Left ventricle myocardium inferior (tissue), 1 donor: ENCODE results near the gene VCAN. TPM values are rescaled to one million over a fixed set of nuclear protein-coding genes. Genes with fewer than 3 reads are reported as not detected.

Experiments used
- DNase-seq: peaks from one replicate; pipeline ENCODE4 v3.0.0-alpha.2; 2020
- H3K27ac ChIP-seq: fragments of 200-600 bp; replicated peaks from 2 replicates; pipeline ENCODE4 v1.8.0; 2021
- H3K27me3 ChIP-seq: fragments of 200-600 bp; 2 replicates; pipeline ENCODE4 v1.8.0; 2021; ENCODE audit warnings: low read depth
- H3K36me3 ChIP-seq: fragments of 200-600 bp; 2 replicates; pipeline ENCODE4 v1.8.0; 2021
- H3K4me1 ChIP-seq: fragments of 200-600 bp; 2 replicates; pipeline ENCODE4 v1.8.0; 2021
- H3K4me3 ChIP-seq: fragments of 200-600 bp; 2 replicates; pipeline ENCODE4 v1.8.0; 2021; ENCODE audit warnings: mild to moderate bottlenecking, moderate library complexity
- H3K9me3 ChIP-seq: fragments of 200-600 bp; replicated peaks from 2 replicates; pipeline ENCODE4 v1.8.0; 2021
- intact Hi-C: fragments of 100-400 bp; cut with micrococcal nuclease; formaldehyde crosslinking; loops from one replicate; pipeline ENCODE4 v1.11.0; 2022
- long read RNA-seq: library from polyadenylated mRNA; unstranded; transcript quantifications from one replicate; pipeline ENCODE4 v2.0.0, GENCODE V29; 2021
- total RNA-seq: library from RNA; stranded (reverse); fragmentation: NEBNext Ultra II Directional; extraction: Animal tissue kit (Norgen Biotek cat#: 25700); gene quantifications from one replicate; pipeline ENCODE4 v1.2.1, GENCODE V29; 2021
- TF ChIP-seq, protein P1 (sequence below): fragments of 200-600 bp; IDR thresholded peaks from 2 replicates; pipeline ENCODE4 v1.8.0; 2021; ENCODE audit warnings: antibody characterized with exemption, mild to moderate bottlenecking, borderline replicate concordance
- donor health status: DM: no; HTN: yes; CAD: no; lungs with severe emphysema.

VCAN gene
- 25.2 TPM for total RNA-seq
- long read RNA-seq, partial matches to known transcripts, result 1 of 2 reads
- long read RNA-seq, other reads (novel, unspliced or antisense), result 1 of 2 reads

DNA sequence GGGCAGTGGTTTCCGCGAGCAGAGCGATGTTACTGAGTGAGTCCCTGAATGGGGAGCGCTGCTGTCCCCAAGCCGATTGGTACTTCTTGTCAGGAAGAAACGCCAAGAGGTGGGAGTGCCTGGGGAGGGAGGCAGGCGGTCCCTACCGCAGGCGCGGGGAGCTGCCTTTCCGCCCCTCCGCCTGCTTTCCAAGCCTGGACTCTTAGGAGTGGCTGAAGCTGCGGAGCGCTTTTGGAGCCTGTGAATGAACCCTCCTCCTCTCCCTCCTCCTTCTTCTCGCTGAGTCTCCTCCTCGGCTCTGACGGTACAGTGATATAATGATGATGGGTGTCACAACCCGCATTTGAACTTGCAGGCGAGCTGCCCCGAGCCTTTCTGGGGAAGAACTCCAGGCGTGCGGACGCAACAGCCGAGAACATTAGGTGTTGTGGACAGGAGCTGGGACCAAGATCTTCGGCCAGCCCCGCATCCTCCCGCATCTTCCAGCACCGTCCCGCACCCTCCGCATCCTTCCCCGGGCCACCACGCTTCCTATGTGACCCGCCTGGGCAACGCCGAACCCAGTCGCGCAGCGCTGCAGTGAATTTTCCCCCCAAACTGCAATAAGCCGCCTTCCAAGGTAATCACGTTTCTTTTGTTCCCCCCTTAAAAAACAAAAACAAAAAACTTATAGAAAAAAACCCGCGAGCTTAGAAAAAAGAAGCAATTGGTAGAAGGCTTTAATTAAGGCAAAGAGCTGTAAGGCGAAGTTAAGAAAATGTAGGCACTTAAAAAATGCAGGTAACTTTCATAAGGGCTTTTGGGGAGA is at the start of gene VCAN:
TSS of gene VCAN (plus strand) at position 340 of the 808 bp plus-strand sequence. CDS start 11,775 bp downstream, outside the sequence.
- intact Hi-C loops, result no loop called here
- no peaks in the 10 kb centered on the region for H3K9me3 ChIP-seq
- peak; percentile 65 for DNase-seq
- H3K36me3 ChIP-seq, result no peaks in the 10 kb centered on the region
- peaks cover 98% of the 10 kb centered on the region for H3K27me3 ChIP-seq
- TF ChIP-seq, protein P1, sequence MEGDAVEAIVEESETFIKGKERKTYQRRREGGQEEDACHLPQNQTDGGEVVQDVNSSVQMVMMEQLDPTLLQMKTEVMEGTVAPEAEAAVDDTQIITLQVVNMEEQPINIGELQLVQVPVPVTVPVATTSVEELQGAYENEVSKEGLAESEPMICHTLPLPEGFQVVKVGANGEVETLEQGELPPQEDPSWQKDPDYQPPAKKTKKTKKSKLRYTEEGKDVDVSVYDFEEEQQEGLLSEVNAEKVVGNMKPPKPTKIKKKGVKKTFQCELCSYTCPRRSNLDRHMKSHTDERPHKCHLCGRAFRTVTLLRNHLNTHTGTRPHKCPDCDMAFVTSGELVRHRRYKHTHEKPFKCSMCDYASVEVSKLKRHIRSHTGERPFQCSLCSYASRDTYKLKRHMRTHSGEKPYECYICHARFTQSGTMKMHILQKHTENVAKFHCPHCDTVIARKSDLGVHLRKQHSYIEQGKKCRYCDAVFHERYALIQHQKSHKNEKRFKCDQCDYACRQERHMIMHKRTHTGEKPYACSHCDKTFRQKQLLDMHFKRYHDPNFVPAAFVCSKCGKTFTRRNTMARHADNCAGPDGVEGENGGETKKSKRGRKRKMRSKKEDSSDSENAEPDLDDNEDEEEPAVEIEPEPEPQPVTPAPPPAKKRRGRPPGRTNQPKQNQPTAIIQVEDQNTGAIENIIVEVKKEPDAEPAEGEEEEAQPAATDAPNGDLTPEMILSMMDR, result no peak
- H3K4me1 ChIP-seq, result peaks cover 43% of the 10 kb centered on the region
- H3K4me3 ChIP-seq, result peak within 1 kb of the TSS; percentile 67
- peak within 1 kb of the TSS; percentile 76 for H3K27ac ChIP-seq

DNA sequence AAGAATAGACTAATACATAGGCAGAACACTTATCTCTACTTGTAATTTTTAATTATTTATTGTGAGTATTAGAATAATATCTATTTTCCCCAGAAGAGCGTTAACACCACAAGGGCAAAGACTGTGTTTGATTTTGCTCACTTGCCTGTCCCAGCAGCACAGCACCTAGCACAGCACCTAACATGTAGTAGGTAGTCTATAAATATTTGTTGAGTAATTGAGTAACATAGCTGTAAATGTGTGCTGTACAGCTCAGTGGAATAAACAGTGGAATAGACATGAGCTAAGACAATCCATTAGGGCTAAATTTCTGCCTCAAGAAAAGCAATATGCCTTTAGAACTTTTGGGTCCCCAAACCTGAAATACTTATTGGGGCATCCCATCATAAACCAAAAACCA is 49.3 kb upstream of the VCAN start:
- Histone ChIP-seq H3K4me3 (no peak overlapping the region), H3K27me3 (no peaks in the 10 kb centered on the region), H3K4me1 (no peaks in the 10 kb centered on the region), H3K9me3 (peaks cover 2% of the 10 kb centered on the region), H3K36me3 (no peaks in the 10 kb centered on the region), H3K27ac (no peak overlapping the region)
- TF ChIP-seq, protein P1, result no peak
- DNase-seq, result no peak
- intact Hi-C loops, result no loop called here

DNA sequence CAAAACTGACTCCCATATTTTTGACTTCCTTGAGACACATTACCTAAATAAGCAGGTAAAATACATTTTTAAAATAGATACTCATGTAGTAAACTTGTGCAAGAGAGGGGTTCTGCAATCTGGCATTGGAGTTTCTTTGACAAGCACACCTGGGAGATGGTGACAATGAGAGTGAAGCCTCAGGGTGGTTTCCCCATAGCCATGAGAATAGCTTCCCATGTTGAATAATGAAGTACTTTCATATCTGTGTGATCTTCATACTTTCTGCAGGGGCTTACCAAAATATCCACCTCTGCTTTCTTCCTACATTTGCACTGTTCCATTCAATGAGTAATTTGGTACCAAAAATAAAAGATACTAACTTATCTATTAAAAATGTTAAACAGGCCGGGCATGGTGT is 44.7 kb upstream of the VCAN start:
- H3K4me1 ChIP-seq, result no peaks in the 10 kb centered on the region
- TF ChIP-seq, protein P1, result no peak
- H3K27me3 ChIP-seq, result no peaks in the 10 kb centered on the region
- H3K4me3 ChIP-seq, result no peak overlapping the region
- H3K9me3 ChIP-seq, result no peaks in the 10 kb centered on the region
- intact Hi-C loops, result no loop called here
- H3K27ac ChIP-seq, result no peak overlapping the region
- no peak for DNase-seq
- no peaks in the 10 kb centered on the region for H3K36me3 ChIP-seq

DNA sequence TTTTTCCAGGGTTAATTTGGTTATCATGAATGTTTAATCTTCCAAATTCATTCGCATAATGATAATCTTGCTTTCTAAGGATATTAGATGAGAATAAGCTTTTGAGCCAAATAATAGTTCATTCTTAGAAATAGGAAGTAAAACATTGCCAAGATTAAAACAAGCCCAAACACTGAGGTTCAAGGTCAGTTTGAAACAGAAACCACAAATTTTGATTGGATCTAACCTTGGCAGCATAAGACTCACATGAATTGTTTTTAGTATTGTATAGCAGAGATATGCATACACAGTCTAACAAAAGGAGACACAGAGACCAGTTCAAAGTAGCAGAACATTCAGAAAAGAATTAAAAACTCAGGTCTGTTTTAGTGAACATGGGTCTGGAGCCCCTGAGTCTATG is 43.4 kb upstream of the VCAN start:
- Histone ChIP-seq H3K4me1 (no peaks in the 10 kb centered on the region), H3K27ac (no peak overlapping the region), H3K9me3 (no peaks in the 10 kb centered on the region), H3K36me3 (no peaks in the 10 kb centered on the region), H3K4me3 (no peak overlapping the region), H3K27me3 (no peaks in the 10 kb centered on the region)
- TF ChIP-seq, protein P1, result no peak
- intact Hi-C loops, result no loop called here
- no peak for DNase-seq

DNA sequence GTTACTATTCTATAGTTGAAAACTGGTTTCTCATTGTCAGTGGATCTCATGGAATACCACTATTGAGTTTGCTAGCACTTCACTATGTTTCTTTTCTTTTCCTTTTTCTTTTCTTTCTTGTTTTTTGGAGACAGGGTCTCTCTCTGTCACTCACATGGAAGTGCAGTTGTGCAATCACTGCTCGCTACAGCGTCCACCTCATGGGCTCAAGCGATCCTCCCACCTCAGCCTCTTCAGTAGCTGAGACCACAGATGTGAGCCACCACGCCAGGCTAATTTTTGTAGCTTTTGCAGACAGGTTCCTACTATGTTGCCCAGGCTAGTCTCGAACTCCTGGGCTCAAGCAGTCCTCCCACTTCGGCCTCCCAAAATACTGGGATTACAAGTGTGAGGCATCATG is 42.7 kb upstream of the VCAN start:
- H3K36me3 ChIP-seq, result no peaks in the 10 kb centered on the region
- TF ChIP-seq, protein P1, result no peak
- H3K27ac ChIP-seq, result no peak overlapping the region
- H3K4me3 ChIP-seq, result no peak overlapping the region
- no peaks in the 10 kb centered on the region for H3K4me1 ChIP-seq
- no peaks in the 10 kb centered on the region for H3K27me3 ChIP-seq
- intact Hi-C loops, result no loop called here
- no peak for DNase-seq
- no peaks in the 10 kb centered on the region for H3K9me3 ChIP-seq
